SKM-1 treated with dmso at 0.1 percent for 144 hours (cell line): Measurements from ENCODE around the gene ADM.

Source experiments
- DNase-seq: peaks from one replicate; lab custom pipeline; 2025; ENCODE audit not compliant: unreplicated experiment; lab: John Stamatoyannopoulos, UW

ADM gene

DNA sequence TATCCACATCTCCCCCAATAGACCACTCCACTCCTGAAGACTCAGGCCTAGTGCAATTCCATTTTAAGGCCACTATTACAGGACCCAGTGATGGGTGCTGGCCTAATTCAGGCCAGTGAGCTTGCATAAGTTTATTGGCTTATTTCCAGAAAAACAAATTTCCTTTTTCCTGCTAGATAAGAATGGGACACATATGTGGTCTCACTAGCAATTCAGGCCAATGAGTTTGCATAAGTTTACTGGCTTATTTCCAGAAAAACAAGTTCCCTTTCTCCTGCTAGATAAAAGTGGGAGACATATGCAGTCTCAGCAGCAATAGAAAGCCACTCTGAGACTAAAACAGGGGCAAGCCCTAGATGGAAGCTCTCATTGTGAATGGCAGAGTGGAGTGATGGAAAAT, 22.4 kb downstream of the ADM start:
- DNase-seq: peak; percentile 24

DNA sequence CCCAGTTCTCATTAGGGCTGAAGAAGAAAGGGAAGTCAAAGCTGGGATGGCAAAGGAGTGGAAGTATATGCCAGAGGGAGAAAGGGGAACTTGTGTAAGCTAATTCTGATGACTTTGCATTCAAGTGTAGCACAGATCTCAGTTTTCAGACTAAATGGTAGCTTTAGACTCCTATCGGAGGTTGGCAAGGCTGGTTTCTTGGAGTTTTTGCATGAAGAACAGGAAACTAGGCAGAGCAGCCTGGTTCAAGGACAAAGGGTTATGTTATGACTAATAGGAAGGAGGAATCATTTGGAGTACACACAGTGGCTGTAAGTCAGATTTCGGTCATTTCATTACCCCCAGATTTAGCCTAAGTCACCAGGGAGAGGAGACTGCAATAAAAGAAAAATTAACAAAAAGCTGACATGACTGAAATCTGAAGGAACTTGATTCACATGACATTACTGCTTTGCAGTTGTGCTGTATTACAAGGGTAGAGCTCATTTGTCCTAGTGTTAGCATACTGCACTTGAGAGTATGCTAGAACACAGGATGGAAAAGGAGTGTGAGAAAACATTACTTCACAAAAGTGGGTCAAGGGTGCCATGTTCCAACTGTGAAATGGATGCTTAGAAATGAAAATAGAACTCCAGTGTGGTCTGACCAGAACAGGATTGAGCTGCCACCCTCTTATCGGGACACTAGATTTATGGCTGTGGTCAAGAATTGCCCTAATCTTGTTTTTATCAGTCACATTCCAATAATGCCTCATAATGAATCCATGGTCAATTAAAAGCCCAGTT, 23.6 kb downstream of the ADM start:
- peak; percentile 45 for DNase-seq

- no peak for DNase-seq
Observed at GRCh38 chr11:10329356-10329755, 24.5 kb downstream of the ADM start.

DNA sequence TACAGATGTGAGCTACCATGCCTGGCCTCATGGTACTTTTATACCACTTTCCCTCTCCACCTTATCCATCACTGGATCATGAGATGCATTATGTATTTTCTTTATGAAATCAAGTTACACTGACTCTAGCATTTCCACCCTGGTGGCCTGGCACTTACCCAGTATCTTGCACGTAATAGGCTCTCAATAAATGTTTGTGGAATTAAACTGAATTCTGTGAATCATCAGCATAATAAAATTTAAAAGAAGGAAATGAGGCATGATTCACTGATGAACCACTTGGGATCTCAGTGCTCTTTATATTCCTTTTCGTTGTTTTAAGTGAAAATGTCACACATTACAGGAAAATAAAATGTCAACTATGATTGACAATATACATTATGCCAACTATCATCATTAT, 25.1 kb downstream of the ADM start:
- DNase-seq: no peak

DNA sequence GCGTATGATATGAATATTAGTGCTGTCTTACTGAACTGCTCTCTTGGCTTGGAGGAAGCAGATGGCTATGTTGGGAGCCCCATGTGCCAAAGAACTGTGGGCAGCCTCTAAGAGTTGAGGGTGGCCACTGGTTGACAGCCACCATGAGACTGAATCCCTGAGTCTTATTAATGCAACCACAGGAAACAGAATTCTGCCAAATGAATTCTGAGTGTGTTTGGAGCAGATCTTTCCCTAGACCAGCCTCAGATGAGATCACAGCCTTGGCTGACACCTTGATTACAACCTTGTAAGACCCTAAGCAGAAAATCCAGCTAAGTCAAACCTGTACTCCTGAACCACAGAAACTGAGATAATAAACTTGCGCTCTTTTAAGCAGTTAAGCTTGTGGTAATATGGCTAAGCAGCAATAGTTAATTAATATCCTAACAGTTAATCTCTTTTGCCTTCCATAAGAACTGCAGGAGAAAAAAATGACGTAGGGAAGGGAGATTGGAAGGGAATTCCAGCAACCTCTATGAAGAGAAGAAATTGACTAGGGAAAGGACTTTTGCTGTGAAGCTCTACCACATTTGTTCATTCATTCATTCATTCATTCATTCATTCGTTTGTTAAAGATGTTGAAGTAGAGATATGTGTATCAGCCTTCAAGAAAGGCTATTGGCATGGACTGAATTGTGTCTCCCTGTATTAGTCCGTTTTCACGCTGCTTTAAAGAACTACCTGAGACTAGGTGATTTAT, 26.8 kb downstream of the ADM start:
- no peak for DNase-seq

GRCh38 chr11:10333490-10333889, 28.6 kb downstream of the ADM start:
- DNase-seq: no peak

GRCh38 chr11:10338287-10338686, 33.4 kb downstream of the ADM start:
- no peak for DNase-seq

DNA sequence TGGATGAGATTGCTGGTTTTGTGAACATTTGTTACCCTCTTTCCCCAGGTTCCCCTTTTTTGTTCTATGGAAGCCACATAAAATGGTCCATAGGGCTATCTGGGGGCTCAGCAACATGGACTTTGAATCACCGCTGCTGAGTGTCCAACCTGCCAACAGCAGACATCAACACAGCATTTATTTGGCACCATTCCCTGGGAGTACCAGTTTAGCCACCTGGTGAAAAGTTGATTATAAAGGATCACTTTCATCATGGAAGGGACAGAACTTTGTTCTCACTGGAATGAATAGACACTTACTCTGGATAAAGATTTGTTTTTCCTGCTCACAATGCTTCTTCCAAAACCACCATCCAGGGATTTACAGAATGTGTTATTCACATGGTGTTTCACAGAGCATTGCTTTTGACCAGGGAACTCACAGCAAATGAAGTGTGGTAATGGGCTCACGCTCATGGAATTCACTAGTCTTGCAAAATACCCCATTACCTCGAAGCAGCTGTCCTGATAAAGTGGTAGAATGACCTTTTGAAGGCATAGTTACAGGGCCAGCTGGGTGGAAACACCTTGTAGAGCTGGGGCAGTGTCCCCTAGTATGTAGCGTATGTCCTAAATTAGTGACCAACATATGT, 43.9 kb downstream of the ADM start:
- DNase-seq: no peak

- DNase-seq: no peak
Observed at GRCh38 chr11:10349281-10349665, 44.4 kb downstream of the ADM start.

GRCh38 chr11:10349806-10350205, 44.9 kb downstream of the ADM start:
- DNase-seq: no peak

GRCh38 chr11:10350334-10350733, 45.5 kb downstream of the ADM start:
- no peak for DNase-seq

DNA sequence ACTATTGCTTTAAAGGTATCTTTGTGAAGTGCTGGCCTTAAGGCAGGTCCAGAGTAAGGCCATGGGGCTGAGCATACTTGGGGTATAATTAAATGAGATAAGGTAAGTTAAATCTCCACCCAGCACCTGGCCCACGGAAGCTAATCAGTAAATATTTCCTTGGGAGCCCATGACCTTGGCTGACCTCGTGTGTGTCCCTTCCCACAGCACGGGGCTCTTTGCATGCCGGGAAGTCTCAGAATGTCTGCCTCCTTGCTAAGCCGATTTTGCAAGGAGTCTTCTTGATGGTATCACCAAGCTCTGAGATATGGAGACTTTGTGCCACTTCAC, 46.5 kb downstream of the ADM start:
- no peak for DNase-seq

- no peak for DNase-seq
Observed at GRCh38 chr11:10351765-10352641, 47.1 kb downstream of the ADM start.

- DNase-seq: no peak
Observed at GRCh38 chr11:10352921-10353550, 48.2 kb downstream of the ADM start.

DNA sequence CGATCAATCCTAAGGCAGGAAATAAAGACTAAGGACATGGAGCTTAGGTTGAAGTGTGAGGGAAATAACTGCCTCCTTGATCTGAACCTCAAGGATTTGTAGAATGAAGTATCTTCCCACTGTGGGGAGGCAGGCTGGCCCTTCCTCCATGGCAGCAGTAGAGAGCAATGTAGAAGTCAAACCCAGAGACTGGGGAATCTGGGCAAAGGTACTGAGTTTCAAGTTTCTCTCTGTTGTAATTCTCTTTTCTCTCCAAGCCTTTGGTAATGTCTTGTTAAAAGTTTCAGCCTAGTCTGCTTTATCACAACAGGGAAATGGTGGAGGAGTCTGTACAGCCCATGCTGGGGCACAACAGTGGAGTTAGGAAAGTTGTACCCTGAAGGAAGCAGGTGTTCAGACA, 49.5 kb downstream of the ADM start:
- DNase-seq: no peak

- no peak for DNase-seq
Observed at GRCh38 chr11:10355257-10355661, 50.4 kb downstream of the ADM start.

DNA sequence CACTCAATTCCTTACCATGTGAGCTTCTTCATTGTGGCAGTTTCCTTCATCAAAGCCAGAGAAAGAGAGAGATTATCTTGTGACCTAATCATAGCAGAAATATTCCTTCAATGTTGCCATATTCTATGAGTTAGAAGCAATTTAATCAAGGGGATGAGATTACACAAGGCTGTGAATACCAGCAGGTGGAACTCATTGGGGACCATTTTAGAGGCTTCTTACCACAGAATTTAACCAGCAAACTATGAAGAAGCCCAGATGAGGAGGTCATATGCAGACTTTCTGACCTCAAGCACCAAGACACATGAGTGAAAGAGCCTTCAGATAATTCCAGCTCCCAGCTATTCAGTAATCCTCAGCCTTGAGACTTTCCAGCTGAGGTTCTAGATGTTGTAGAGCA, 51.3 kb downstream of the ADM start:
- no peak for DNase-seq
